ENCODE measurements around the gene ZNF24.

ZNF24 gene

DNA sequence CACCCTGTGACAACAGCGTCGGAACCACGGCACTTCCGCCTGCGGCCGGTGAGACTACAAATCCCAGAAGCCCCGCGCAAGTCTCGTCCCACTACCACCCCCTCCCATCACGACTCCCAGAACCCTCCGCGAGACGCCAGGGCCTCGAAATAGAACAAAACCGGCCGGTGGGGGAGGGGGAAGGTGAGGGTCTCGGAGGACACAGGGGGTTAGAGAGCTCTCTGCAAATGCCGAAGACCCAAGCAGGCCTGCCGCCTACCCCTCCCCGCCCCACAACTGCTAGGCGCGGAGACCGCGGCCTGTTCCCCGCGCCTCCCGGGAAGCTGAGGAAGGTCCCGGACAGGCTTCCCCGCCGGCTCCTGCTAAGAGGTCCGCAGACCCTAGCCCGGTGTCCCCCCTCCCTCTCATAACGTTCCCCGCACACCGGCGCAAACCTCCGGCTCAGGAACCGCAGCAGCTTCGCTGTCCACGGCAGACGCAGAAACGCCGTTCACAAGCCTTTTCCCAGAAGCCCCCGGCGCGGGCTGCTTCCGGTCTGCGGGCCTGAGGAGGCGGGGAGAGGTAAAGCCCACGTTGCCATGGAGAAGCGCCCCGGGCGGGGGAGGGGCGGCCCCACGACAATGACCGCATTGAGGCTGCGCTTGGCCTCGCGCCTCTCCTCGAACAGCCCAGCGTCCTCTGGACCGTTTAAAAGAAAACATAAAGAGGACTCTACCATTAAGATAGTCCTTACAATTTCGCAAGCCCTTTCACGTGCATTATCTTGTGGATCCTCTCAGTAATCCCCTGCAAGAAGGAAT is at the start of gene ZNF24:
ZNF24 (minus strand) TSS at position 485 of the 800 bp plus-strand sequence. CDS start 3,770 bp downstream, outside the sequence.
- DNase-seq, result peak; percentile 87

DNA sequence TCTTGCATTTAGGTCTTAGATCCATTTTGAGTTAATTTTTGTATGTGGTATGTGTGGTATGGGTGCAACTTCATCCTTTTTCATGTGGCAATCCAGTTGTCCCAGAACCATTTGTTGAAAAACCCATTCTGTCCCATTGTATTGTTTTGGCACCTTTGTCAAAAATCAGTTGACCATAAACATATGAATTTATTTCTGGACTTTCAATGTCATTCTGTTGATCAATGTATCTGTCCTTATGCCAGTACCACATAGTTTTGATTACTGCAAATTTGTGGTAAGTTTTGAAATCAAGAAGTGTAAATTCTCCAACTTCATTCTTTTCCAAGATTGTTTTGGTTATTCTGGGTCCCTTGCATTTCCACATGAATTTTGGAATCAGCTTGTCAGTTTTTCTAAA is 49.5 kb upstream of the ZNF24 start:
- no peak for DNase-seq

DNA sequence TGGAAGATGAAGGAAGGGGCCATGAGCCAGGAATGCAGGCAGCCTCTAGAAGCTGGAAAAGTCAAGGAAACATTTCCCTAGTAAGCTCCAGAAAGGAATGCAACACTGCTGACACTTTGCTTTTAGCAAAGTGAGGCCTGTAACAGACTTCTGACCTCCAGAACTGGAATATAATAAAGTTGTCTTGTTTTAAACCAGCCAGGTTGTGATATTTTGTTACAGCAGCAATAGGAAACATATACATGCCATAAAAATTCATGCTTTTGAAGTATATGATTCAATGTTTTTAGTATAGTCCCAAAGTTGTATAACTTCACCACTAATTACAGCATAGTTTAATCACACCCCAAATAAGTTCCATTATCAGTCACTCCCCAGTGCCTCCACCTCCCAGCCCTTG is 48.2 kb upstream of the ZNF24 start:
- DNase-seq, result no peak

DNA sequence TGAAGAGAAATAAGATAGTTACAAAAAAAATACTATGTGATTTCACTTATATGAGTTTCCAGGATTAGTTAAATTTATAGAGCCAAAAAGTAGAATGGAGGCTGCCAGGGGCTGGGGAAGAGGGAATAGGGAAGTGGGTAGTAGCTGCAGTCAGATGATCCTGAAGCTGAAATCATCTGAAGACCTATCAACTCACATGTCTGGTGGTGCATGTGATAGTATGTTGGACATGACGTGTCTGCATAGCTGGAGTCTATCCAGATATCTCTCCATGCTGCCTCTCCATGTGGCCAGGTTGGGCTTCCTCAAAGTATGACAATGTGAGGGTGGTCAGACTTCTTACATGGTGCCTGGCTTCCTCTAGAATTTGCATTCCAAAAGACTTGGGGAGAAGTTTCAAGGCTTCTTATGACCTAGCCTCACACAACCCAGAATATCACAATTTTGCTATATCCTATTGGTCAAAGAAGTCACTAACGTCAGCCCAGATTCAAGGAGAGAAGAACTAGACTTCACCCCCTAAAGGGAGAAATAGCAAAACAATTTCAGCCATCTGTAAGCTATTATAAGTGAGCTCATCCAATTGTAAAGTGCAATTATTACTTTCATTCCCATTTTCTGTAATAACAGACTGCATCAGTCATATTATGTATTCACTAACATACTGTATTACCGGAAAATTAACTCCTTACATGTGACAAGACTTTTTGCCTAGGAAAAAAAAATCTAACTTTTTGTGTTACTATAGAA is 46.9 kb upstream of the ZNF24 start:
- no peak for DNase-seq

DNA sequence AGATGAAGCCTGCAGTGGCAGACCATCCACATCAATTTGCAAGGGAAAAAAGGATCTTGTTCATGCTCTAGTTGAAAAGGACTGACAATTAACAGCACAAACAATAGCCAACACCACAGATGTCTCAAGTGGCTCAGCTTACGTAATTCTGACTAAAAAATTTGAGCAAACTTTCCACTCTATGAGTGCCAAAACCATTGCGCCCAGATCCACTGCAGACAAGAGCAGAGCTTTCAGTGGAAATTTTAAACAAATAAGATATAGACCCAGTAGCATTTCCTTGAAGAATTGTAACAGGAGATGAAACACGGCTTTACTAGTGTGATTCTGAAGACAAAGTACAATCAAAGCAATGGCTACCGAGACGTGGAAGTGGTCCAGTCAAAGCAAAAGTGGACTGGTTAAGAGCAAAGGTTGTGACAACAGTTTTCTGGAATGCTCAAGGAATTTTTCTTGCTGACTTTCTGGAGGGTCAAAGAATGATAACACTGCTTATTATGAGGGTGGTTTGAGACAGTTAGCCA is 44.9 kb upstream of the ZNF24 start:
- DNase-seq, result no peak

DNA sequence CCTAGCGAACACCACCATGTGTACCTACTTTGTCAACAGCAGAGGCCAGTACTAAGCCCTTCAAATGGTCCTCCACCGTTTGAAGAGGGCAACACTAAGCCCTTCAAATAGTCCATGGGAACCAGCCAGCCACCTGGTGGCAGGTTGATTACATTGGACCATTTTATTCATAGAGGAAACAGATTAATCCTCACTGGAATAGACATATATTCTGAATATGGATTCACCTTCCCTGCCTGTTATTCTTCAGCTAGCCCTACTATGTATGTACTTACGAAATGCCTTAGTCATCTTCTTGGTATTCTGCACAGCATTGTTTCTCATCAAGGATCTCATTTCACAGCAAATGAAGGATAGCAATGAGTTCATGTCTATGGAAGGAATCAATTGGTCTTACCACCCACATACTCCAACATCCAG is 42.9 kb upstream of the ZNF24 start:
- no peak for DNase-seq

DNA sequence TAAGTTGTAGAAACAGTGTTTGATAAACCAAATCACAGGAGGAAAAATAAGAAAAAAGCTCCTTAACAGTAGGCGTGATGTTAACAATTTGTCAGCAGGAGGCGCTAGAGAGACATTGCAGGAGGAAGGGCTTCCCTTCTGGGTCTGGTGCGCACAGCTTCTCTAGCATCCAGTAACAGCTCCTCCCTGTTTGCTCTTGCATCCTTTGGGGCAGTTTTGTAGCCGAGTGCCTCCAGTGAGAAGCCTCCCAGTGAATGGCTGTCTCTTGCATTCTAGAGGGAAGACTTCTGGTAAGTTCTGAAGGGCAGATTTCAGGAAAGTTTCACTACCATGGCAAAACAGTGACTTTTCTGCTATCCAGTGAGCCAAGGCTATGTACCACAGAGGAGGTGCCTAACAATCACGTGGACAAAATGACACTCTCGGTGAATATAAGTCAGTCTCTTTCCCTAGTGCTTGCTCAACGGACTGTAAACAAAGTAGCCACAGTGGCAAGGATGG is 42.4 kb upstream of the ZNF24 start:
- DNase-seq, result peak; percentile 43

DNA sequence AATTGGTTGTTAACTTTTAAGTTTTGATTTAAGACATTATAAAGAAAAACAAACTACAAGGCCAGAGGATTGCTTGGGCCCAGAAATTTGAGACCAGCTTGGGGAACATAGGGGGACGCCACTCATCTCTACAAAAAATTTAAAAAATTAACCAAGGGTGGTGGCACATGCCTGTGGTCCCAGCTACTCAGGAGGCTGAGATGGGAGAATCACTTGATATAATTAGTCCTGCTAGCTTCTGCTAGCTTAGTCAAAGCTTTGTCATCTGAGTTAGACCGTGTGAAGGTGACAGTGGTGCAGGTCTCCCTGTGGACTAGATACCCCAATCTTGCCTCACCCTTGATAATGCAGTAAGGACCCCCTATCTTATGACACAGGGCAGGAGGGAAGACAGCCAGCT is 38.9 kb upstream of the ZNF24 start:
- DNase-seq, result no peak

DNA sequence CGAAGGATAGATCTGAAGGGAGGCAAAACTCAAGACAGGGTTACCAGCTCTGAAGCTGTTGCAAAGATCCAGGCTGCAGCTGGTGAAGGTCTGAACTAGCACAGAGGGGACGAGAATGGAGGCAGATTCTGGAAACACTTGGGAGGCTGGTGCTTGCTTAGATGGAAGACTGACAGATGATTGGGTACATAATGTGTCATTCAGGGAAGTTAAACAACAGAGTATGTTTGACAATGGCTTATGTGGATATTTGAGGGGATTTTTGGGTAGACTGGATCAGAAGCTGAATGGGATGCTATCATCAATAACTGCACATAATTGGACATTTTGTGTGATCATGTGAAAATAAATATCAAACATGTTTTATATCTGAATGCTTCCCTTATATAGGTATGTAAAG is 35.2 kb upstream of the ZNF24 start:
- DNase-seq, result no peak

DNA sequence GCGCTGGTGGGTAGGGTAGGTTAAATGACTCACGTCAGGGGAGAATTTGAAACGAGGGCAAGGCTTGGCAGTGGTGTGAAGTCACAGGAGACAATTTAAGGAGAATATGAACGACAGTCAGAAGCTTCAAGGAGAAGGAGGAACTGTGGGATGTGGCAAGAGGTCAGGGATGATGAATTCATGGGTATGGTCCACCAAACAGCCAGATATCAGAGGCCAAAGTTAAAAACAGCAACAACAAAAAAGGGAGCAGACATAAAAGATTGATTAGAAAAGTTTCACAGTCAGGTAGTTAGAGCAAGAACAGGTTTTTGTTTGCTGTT is 34.3 kb upstream of the ZNF24 start:
- DNase-seq, result no peak

DNA sequence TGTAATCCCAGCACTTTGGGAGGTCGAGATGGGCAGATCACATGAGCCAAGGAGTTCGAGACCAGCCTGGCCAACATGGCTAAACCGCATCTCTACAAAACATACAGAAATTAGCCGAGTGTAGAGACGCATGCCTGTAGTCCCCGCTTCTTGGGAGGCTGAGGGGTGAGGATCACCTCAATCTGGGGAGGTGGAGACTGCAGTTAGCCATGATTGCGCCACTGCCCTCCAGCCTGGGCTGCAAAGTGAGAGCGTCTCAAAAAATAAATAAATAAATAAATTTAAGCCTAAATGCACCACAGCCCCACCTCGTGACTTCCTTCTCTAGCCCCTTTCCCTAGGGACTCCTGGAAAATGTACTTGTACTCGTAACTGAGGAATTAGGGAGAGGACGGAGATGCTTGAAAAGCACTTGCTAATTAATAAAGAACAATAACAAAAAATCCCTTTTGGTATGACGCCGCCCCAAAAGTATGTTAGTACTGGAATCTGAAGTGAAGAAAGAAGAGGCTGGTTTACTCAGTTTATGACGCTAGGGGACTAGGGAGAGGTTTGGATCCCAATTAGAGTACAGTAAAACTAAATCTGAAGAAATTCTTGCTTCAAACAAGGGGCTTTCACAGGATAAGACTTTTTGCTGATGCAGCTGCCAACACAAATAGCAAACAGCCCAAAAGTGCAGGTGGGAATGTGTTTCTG is 33.8 kb upstream of the ZNF24 start:
- DNase-seq, result no peak

DNA sequence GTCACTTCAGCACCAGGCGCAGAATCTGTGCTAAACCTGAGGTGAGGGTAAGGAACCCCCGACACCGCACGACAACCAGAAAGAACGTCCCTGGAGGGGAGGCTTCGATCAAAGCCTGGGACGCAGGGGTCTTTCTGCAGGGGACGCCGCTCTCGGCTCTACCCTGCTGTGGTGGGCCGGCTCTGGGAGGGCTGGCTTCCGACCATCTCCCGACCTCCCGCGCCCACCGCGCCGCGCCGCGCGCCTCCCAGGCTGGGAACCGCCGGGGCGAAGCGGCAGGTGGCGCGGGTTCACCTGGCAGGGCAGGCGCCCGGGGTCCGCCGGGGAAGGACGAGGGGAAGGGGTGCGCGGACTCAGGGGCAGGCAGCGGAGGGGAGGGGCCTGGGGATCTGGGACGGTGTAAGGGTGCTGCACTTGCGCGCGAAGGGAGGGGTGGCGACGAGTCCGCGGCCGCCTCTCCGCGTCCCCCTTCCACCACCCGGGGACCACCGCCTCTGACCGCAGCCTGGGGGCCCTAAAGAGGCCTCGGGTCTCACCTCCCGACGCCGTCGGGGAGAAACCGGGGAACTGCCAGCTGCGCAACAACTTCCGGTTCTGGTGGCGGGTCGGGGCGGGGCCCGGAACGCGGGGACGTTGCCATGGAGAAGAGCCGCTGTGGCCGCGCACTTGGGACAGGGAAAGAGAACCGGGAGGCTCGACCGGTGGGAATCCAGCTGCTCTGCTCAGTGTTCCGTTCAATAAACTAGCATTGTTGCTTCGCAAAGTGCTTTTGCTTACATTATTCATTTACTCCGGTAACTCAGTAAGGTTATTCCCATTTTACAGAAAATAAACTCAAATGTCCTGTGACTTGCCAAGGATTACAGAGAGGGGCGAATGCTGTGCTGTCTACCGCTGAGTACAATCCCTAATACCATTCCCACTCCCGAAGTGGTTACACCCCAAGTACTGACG is 32.8 kb upstream of the ZNF24 start, which contains the start of gene ZNF396:
ZNF396 (minus strand) TSS at position 596 of the 954 bp plus-strand sequence. CDS start 3,045 bp downstream, outside the sequence.
- DNase-seq, result peak; percentile 69

DNA sequence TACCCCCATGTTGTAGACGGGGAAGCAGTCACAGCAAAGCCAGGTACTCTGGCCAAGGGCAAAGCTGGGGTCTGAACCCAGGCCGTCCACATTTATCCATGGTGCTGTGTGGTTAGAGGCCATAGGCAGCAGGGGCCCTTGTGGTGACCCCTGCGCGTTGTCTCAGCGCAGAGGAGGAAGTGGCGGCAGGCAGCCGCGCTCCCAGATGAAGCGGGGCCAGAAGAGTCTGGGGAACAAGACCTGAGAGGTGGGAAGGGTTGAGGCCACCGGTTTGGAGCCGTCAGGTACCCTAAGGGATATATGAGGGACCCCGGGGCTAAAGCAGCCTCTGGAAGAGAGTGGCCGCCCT is 32.1 kb upstream of the ZNF24 start:
- peak; percentile 27 for DNase-seq

DNA sequence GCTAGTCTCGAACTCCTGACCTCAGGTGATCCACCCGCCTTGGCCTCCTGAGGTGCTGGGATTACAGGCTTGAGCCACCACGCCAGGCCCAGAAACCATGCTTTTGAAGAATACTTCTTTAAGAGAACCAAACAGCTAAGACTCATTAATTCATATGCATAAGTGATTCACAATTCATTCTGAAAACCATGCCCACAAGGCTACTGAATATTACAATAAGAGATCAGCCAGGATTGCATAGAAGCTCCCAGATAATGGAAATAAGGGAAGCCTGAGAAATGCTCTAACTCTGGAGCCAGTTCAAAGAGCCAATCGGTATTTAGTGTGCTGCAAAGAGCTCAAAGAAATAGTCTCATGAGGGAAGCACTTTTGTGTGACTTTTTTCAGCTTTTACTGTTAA is 30.5 kb upstream of the ZNF24 start:
- DNase-seq, result no peak

DNA sequence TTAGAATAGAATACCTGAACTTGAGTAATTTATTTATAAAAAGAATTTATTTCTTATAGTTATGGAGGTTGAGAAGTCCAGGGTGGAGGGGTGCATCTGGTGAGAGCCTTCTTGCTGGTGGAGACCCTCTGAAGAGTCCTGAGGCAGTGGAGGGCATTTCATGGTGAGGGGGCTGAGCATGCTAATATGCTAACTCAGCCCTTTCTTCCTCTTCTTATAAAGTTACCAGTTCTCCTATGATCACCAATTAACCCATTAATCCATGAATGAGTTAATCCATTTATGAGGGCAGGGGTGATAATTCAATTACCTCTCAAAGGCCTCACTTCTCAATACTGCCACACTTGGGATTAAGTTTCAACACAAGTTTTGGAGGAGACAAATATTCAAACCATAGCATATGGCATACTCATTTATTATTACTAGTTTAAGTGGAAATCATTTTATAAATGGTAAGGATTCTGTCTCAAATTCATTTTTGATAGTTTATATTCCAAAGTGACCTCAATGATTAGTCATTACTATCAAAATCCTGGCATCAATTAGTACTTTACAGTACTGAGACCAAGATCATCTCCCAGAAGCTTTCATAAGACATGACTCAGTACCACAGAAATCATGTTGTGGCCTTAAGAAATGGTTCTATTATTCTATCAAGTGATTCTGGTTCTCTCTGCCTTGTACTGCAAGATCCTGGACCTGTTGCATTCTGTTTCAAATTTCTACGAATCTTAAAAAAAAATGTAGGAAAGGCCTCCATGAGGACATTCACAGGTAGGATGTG is 27.4 kb upstream of the ZNF24 start:
- no peak for DNase-seq

DNA sequence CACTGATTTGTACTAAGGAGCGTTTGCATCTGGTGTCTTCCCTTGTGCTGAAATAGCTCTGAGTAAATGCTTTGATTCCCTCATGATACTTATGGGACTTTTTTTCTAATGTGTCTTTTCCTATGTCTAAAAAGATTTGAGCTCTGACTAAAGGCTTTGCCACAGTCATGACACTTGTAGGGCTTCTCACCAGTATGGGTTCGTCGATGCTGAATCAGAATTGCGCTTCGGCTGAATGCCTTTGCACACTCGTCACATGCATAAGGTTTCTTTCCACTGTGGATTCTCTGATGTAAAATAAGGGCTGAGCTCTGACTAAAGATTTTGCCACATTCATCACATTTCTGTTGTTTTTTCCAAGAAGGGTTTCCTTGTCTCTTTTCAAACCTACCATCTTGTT is 24.9 kb upstream of the ZNF24 start:
- DNase-seq, result no peak

DNA sequence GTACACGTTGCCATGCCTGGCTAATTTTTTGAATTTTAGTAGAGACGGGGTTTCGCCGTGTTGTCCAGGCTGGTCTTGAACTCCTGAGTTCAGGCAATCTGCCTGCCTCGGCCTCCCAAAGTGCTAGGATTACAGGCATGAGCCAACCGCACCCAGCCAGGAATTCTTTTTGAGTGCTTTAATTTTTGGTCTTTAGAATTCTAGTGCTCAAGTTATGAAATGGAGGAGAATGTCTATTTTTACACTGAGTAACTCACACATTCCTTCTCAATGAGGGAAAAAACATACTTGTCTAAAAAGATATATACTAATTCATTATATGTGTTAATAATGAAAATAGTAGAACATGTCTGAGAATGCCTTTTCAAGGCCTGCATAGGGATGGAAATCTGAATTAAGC is 24.4 kb upstream of the ZNF24 start:
- DNase-seq, result no peak

DNA sequence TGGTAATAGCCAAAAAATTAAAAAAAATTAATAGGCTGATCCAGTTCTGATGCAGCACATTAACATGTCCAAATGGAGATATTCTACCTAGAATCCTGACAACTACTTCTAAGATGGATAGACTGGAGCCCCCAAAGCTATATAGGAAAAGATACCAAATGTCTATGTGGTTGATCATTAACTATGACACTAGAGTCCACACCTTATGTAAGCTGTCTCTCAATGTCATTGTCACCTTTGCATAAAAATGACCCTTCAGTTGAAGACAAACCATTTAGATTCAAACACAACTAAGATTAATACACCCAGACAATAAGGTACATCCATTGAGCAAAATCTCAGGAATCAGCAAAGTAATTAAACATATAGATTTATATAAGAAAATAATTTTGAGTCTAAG is 18.3 kb upstream of the ZNF24 start:
- no peak for DNase-seq

DNA sequence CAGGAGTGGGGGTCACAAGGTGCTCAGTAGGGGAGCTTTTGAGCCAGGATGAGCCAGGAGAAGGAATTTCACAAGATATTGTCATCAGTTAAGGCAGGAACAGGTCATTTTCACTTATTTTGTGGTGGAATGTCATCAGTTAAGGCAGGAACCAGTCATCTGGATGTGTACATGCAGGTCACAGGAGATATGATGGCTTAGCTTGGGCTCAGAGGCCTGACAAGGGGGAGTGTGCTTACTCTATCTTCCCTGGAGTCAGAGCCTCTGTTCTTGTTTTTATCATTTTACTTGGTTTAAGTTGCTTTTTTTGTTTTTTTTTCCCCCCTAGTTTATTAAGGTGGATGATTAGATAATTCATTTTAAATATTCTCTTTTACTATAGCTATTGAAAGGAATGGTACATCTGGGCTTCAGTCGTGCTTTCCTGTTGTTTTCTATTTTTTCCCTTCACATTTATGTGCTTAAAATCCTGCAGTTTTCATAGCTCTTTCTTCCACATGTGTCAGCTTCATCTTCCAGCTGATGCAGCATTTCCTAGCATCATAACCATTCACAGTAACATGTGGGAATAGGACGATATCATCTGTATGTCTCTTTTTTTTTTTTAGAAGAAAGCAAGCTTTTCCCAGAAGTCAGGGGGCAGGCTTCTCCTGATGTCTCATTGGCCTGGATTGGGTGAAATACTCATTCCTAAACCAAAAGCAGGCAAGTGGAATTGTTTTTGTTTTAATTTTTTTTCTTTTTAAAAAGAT is 17.5 kb upstream of the ZNF24 start:
- no peak for DNase-seq

DNA sequence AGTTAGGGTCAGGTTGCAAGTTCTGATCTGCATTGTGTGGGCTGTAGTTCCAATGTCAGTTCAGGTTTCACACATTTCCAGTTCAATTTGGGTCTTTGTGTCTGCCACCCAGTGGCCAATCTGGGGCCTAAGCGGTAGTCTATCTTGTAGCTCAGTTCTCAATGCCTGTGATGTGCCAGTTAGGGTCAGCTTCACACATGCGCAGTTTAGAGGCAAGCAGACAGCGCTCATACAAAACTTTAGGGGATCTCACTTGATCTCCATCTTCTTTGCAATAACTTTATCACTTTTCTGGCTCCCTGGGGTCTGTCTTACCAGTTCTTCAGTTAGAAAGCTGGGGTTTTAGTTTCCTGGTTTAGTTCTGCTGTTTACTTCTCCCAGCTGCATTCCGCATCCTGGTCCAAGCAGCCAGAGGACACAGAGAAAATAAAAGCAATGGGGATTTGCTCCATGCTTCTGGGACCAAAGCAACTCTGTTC is 11.0 kb upstream of the ZNF24 start:
- peak; percentile 55 for DNase-seq
